GM06990 (cell line): Measurements from ENCODE around the gene ALPP.

Experiments
- DNase-seq: peaks from one replicate; pipeline ENCODE4 v3.0.0-alpha.2; 2011; ENCODE audit not compliant: insufficient read length; ENCODE audit errors: extremely low read depth
- H3K27me3 ChIP-seq: replicated peaks from 2 replicates; pipeline ENCODE4 v1.6.0; 2011; ENCODE audit warnings: low read length; ENCODE audit not compliant: control insufficient read depth, insufficient read depth
- H3K36me3 ChIP-seq: 2 replicates; pipeline ENCODE4 v1.5.1; 2011; ENCODE audit warnings: low read length; ENCODE audit not compliant: control insufficient read depth, insufficient read depth
- H3K4me3 ChIP-seq: replicated peaks from 2 replicates; pipeline ENCODE4 v1.5.1; 2011; ENCODE audit warnings: low read depth, mild to moderate bottlenecking, control low read depth, low read length
- TF ChIP-seq, protein P1 (sequence below): IDR thresholded peaks from 2 replicates; pipeline ENCODE4 v1.5.1; 2011; ENCODE audit warnings: low read length, control low read depth, mild to moderate bottlenecking, inconsistent platforms; ENCODE audit not compliant: insufficient read depth, poor library complexity, severe bottlenecking

ALPP gene

GRCh38 chr2:232341061-232341738, 37.4 kb upstream of the ALPP start:
- TF ChIP-seq, protein P1, sequence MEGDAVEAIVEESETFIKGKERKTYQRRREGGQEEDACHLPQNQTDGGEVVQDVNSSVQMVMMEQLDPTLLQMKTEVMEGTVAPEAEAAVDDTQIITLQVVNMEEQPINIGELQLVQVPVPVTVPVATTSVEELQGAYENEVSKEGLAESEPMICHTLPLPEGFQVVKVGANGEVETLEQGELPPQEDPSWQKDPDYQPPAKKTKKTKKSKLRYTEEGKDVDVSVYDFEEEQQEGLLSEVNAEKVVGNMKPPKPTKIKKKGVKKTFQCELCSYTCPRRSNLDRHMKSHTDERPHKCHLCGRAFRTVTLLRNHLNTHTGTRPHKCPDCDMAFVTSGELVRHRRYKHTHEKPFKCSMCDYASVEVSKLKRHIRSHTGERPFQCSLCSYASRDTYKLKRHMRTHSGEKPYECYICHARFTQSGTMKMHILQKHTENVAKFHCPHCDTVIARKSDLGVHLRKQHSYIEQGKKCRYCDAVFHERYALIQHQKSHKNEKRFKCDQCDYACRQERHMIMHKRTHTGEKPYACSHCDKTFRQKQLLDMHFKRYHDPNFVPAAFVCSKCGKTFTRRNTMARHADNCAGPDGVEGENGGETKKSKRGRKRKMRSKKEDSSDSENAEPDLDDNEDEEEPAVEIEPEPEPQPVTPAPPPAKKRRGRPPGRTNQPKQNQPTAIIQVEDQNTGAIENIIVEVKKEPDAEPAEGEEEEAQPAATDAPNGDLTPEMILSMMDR = no peak
- Histone ChIP-seq H3K27me3 (no peaks in the 10 kb centered on the region), H3K4me3 (no peak overlapping the region), H3K36me3 (no peaks in the 10 kb centered on the region; the same call in 1 of the 2 replicates)
- DNase-seq = no peak

GRCh38 chr2:232341739-232342126, 36.8 kb upstream of the ALPP start:
- Histone ChIP-seq H3K27me3 (no peaks in the 10 kb centered on the region), H3K4me3 (no peak overlapping the region), H3K36me3 (no peaks in the 10 kb centered on the region; the same call in 1 of the 2 replicates)
- TF ChIP-seq, protein P1 = no peak
- no peak for DNase-seq

- H3K36me3 ChIP-seq = no peaks in the 10 kb centered on the region
- no peak overlapping the region for H3K4me3 ChIP-seq
- no peak for DNase-seq
- no peaks in the 10 kb centered on the region for H3K27me3 ChIP-seq
- TF ChIP-seq, protein P1 = no peak
These were observed 35.7 kb upstream of the ALPP start for GRCh38 chr2:232342635-232343565.

- H3K36me3 ChIP-seq = no peaks in the 10 kb centered on the region
- H3K4me3 ChIP-seq = no peak overlapping the region
- DNase-seq = no peak
- TF ChIP-seq, protein P1 = no peak
- H3K27me3 ChIP-seq = no peaks in the 10 kb centered on the region
These were observed 34.7 kb upstream of the ALPP start for GRCh38 chr2:232343821-232344220.

- Histone ChIP-seq H3K27me3 (peaks cover 3% of the 10 kb centered on the region), H3K4me3 (no peak overlapping the region), H3K36me3 (no peaks in the 10 kb centered on the region)
- TF ChIP-seq, protein P1 = no peak
- no peak for DNase-seq
These were observed 33.3 kb upstream of the ALPP start for GRCh38 chr2:232345251-232345650.
